Neural progenitor cell (in vitro differentiated cells): Measurements from ENCODE around the gene NSMCE1.

Experiments
- CTCF ChIP-seq: fragments of 200-600 bp; sonication (generic); IDR thresholded peaks from 2 replicates; pipeline ENCODE4 v1.5.1; 2017; ENCODE audit warnings: antibody characterized with exemption, mild to moderate bottlenecking
- EZH2 ChIP-seq: fragments of 200-600 bp; sonication (generic); IDR thresholded peaks from 2 replicates; pipeline ENCODE4 v1.6.1; 2017; ENCODE audit warnings: antibody characterized with exemption, mild to moderate bottlenecking, moderate library complexity

- TF ChIP-seq CTCF (no peak), EZH2 (no peak)
Observed at GRCh38 chr16:27231692-27232060, 36.9 kb downstream of the NSMCE1 start.
